Parathyroid adenoma (tissue), 2 donors: ENCODE results near the gene DNAH10.

Experiments
- H2AFZ ChIP-seq: fragments of 300-600 bp; sonication (generic); one replicate; pipeline ENCODE4 v1.7.0; 2017; ENCODE audit warnings: antibody characterized with exemption, mild to moderate bottlenecking
- H3K27ac ChIP-seq: fragments of 300-600 bp; sonication (generic); one replicate; pipeline ENCODE4 v1.7.0; 2017
- H3K27me3 ChIP-seq: fragments of 300-600 bp; sonication (generic); one replicate; pipeline ENCODE4 v1.7.0; 2017; ENCODE audit warnings: low read length; ENCODE audit not compliant: control insufficient read depth, insufficient read depth
- H3K36me3 ChIP-seq: fragments of 300-600 bp; sonication (generic); one replicate; pipeline ENCODE4 v1.7.0; 2017; ENCODE audit warnings: low read length; ENCODE audit not compliant: control insufficient read depth, insufficient read depth
- H3K4me1 ChIP-seq: fragments of 300-600 bp; sonication (generic); one replicate; pipeline ENCODE4 v1.7.0; 2017; ENCODE audit warnings: control low read depth
- H3K4me2 ChIP-seq: fragments of 300-600 bp; sonication (generic); one replicate; pipeline ENCODE4 v1.7.0; 2017; ENCODE audit warnings: low read length
- H3K4me3 ChIP-seq: fragments of 300-600 bp; sonication (generic); one replicate; pipeline ENCODE4 v1.7.0; 2017; ENCODE audit warnings: low read depth, low read length
- H3K79me2 ChIP-seq: fragments of 300-600 bp; sonication (generic); one replicate; pipeline ENCODE4 v1.7.0; 2017; ENCODE audit warnings: control low read depth
- H3K9ac ChIP-seq: fragments of 300-600 bp; sonication (generic); one replicate; pipeline ENCODE4 v1.7.0; 2017; ENCODE audit warnings: mild to moderate bottlenecking
- H3K9me3 ChIP-seq: fragments of 300-600 bp; sonication (generic); one replicate; pipeline ENCODE4 v1.7.0; 2017; ENCODE audit warnings: low read length; ENCODE audit not compliant: control insufficient read depth
- TF ChIP-seq, protein P1 (sequence below): fragments of 300-600 bp; sonication (generic); IDR thresholded peaks from one replicate; pipeline ENCODE4 v1.7.0; 2017; ENCODE audit warnings: antibody characterized with exemption, mild to moderate bottlenecking
- donor health status: primary hyperparathyroidism.

Gene DNAH10, protein sequence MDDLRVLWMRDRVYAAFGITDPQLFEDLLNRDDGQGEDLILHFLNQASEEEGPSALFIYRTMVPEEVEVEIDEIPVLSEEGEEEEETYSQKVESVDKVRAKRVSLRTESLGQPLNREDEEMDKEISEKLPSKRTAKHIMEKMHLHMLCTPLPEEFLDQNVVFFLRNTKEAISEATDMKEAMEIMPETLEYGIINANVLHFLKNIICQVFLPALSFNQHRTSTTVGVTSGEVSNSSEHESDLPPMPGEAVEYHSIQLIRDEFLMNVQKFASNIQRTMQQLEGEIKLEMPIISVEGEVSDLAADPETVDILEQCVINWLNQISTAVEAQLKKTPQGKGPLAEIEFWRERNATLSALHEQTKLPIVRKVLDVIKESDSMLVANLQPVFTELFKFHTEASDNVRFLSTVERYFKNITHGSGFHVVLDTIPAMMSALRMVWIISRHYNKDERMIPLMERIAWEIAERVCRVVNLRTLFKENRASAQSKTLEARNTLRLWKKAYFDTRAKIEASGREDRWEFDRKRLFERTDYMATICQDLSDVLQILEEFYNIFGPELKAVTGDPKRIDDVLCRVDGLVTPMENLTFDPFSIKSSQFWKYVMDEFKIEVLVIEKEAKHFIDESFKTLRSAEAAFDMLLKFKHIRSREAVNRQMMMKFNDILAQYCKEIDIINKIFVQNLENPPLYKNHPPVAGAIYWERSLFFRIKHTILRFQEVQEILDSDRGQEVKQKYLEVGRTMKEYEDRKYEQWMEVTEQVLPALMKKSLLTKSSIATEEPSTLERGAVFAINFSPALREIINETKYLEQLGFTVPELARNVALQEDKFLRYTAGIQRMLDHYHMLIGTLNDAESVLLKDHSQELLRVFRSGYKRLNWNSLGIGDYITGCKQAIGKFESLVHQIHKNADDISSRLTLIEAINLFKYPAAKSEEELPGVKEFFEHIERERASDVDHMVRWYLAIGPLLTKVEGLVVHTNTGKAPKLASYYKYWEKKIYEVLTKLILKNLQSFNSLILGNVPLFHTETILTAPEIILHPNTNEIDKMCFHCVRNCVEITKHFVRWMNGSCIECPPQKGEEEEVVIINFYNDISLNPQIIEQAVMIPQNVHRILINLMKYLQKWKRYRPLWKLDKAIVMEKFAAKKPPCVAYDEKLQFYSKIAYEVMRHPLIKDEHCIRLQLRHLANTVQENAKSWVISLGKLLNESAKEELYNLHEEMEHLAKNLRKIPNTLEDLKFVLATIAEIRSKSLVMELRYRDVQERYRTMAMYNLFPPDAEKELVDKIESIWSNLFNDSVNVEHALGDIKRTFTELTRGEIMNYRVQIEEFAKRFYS (N-terminal part only)

DNA sequence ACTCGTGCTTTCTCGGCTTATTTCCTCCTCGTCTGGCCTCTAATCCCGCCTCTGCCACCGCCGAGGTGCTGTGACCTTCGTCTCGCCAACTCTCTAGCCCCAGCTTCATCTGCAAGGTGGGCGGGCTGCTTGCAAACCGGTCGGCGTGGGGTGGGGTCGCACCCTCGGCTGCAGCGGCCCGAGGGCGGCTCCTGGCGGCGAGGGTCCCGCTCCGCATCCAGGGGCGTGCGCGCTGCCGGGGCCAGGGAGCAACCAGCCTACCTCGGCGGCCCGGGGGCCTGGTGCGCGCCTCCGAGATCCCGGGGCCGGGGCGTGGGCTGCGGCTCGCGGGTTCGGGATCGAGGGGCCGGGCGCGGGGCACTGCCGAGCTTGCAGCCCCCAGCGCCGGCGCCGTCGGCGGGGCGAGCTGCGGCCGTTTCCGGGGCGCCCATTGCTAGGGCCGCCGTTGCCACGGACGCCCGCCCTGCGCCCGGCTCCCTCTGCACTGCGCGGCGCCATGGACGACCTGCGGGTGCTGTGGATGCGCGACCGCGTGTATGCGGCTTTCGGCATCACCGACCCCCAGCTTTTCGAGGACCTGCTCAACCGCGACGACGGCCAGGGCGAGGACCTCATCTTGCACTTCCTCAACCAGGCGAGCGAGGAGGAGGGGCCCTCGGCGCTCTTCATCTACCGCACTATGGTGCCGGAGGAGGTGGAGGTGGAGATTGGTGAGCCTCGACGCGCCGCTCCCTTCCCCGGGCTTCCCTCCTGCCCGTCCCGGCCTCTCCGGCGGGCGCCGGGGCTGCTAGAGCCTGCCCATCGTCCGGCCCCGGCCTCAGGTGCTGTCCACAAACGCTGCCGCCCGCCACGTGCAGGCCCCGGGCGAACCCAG, at the start of gene DNAH10:
TSS of gene DNAH10 (plus strand) at position 461 of the 874 bp plus-strand sequence. CDS start at position 497, 36 bp downstream.
- TF ChIP-seq, protein P1, sequence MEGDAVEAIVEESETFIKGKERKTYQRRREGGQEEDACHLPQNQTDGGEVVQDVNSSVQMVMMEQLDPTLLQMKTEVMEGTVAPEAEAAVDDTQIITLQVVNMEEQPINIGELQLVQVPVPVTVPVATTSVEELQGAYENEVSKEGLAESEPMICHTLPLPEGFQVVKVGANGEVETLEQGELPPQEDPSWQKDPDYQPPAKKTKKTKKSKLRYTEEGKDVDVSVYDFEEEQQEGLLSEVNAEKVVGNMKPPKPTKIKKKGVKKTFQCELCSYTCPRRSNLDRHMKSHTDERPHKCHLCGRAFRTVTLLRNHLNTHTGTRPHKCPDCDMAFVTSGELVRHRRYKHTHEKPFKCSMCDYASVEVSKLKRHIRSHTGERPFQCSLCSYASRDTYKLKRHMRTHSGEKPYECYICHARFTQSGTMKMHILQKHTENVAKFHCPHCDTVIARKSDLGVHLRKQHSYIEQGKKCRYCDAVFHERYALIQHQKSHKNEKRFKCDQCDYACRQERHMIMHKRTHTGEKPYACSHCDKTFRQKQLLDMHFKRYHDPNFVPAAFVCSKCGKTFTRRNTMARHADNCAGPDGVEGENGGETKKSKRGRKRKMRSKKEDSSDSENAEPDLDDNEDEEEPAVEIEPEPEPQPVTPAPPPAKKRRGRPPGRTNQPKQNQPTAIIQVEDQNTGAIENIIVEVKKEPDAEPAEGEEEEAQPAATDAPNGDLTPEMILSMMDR, result no peak
- no peaks in the 10 kb centered on the region for H3K79me2 ChIP-seq
- no peak within 1 kb of the TSS for H3K9ac ChIP-seq
- H2AFZ ChIP-seq, result peak within 1 kb of the TSS; percentile 67
- no peak within 1 kb of the TSS for H3K4me3 ChIP-seq
- H3K27ac ChIP-seq, result no peak within 1 kb of the TSS
- no peaks in the 10 kb centered on the region for H3K4me1 ChIP-seq
- H3K27me3 ChIP-seq, result no peaks in the 10 kb centered on the region
- H3K4me2 ChIP-seq, result peak within 1 kb of the TSS; percentile 60
- H3K9me3 ChIP-seq, result no peaks in the 10 kb centered on the region
- H3K36me3 ChIP-seq, result no peaks in the 10 kb centered on the region

DNA sequence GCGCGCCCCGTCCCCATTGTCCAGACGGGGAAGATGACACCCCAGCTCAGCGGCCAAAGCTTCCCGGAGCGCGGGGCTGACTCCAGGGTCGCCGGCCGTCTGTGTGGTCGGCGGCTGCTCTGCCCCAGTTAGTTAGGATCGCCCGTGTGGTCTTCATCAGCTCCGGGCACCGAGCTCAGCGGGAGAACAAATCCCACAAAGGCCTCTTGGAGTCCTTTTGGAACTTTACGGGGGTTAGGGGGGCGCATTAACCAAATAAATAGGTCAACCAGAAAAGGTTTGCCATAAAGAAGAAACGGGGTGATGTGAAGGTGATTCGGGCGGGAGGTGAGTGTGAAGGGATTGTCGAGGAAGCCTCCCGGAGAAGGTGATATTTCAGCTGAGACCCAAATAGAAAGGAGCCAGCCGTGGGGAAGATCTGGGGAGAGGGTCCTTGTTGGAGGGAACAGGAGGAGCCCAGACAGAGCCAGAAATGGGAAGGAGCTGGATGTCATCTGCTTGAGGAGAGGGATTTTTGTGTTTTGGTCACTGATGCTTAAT, 49.3 kb upstream of the DNAH10 start:
- H3K4me1 ChIP-seq, result peaks cover 9% of the 10 kb centered on the region
- no peaks in the 10 kb centered on the region for H3K27me3 ChIP-seq
- TF ChIP-seq, protein P1, result no peak
- H3K79me2 ChIP-seq, result peaks cover 6% of the 10 kb centered on the region
- H3K9ac ChIP-seq, result peak overlapping the region; percentile 57
- no peak overlapping the region for H3K27ac ChIP-seq
- H2AFZ ChIP-seq, result peak overlapping the region; percentile 91
- no peaks in the 10 kb centered on the region for H3K36me3 ChIP-seq
- peak overlapping the region; percentile 80 for H3K4me2 ChIP-seq
- H3K4me3 ChIP-seq, result peak overlapping the region; percentile 67
- H3K9me3 ChIP-seq, result no peaks in the 10 kb centered on the region

DNA sequence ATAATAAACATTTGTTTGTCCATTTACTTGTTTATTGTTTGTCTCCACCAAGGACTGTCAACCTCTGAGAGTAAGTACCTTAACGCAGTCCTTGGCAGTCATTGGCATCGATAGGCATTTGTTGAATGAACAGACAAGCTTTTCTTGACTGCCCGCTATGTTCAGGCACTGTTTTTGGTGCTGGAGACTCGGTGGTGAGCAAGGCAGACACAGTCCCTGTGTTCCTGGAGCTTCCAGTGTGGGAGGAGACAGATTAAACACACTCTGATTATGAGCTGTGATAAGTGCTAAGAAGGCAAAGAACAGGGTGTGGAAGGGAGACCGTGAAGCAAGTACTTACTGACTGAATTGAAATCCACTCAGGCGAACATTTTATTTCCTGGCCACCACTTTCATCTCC, 48.7 kb upstream of the DNAH10 start:
- H3K27ac ChIP-seq, result peak overlapping the region; percentile 31
- H3K79me2 ChIP-seq, result peaks cover 6% of the 10 kb centered on the region
- H2AFZ ChIP-seq, result peak overlapping the region; percentile 63
- H3K27me3 ChIP-seq, result no peaks in the 10 kb centered on the region
- H3K9me3 ChIP-seq, result no peaks in the 10 kb centered on the region
- peak overlapping the region; percentile 80 for H3K4me2 ChIP-seq
- TF ChIP-seq, protein P1, result no peak
- peak overlapping the region; percentile 67 for H3K4me3 ChIP-seq
- no peak overlapping the region for H3K9ac ChIP-seq
- H3K36me3 ChIP-seq, result no peaks in the 10 kb centered on the region
- peaks cover 9% of the 10 kb centered on the region for H3K4me1 ChIP-seq
